ENCODE results near the gene DPYD.
"Not testable (repeated sequence)": the region's sequence is repeated elsewhere in the genome, so short reads cannot be mapped to it uniquely, and the experiment has no call there.

The DPYD gene

GRCh38 chr1:97271916-97272788 is 648.7 kb downstream of the DPYD start:
- no peak for DNase-seq (ENCODE audit: low spot score)

GRCh38 chr1:97270508-97271307 is 650.1 kb downstream of the DPYD start:
- no peak for DNase-seq (ENCODE audit: low spot score)

DNA sequence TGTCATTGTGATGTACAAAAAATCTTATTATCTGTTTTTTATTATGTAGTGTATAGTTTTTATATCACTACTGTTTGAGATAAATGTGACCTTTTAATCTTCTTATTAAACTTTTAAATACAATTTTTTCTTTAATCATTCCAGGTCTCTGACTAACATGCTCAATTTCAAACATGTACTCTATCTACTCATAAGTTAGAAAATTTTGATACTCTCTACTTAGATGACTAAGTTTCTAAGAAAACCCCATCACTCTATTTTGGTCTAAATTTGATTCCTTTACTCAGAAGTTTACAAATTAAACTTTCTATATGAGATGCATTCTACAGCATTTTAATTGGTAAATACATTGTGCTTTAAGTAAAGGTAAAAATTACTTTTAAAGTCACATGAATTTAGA is 655.2 kb downstream of the DPYD start:
- no peak for DNase-seq (ENCODE audit: low spot score)

DNA sequence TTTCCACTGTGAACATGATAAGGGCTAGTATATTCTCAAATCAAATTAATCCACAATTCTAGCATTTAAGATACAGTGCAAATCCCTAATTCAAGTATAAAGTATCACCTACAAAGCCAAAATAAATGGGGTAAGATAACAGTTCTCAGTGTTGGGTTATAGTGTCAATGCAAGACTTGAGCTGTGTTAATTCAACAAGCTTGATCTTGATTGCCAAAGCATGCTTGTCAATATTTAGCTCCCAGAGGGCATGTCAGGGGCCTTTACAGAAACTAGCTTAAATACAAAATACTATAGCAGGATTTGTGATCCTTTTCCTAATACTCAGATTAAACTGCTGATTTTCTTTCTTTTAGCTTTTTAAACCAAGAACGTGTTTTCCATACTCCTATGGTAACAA is 658.0 kb downstream of the DPYD start:
- DNase-seq (ENCODE audit: low spot score), result no peak

- no peak for DNase-seq (ENCODE audit: low spot score)
Observed at GRCh38 chr1:97258597-97258996, 662.2 kb downstream of the DPYD start.

- no peak for DNase-seq (ENCODE audit: low spot score)
Observed at GRCh38 chr1:97254731-97255463, 665.9 kb downstream of the DPYD start.

GRCh38 chr1:97252925-97253324 is 667.9 kb downstream of the DPYD start:
- DNase-seq (ENCODE audit: low spot score), result no peak

DNA sequence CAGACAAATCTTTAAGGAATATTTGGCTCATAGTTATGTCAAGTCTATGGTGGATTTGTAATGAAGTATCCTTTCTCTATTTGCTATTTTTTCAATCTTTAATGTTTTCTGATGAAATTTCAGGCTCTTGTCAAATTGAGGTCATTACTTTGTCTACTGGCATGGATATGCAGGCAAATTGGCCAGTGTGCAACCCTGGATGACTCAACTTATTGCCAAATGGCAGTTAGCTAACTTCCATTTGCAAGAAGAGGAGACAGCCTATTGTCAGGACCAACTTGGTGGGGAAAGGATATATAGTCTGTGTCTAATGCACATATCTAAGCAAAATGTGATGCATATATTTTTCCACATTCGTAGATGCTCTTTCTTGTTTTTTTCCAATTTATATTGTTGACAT is 668.8 kb downstream of the DPYD start:
- no peak for DNase-seq (ENCODE audit: low spot score)

DNA sequence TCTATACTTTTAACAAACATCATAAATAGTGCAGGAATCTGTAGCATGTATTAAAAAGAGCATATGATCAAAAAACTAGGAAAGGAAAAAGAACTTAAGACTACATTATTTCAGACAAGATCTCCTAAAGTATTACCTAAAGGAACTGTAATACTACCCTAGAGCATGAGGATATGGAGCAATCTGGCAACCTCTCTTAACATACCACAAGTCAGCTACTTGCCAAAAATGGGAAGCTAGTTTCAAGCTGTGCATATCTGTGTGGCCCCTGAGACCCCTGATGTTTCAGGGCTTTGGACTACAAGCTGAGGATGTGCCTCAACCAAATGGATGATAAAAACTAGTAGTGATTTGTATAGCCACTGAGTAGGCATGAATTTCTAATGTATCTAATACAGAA is 673.6 kb downstream of the DPYD start:
- DNase-seq (ENCODE audit: low spot score), result no peak

DNA sequence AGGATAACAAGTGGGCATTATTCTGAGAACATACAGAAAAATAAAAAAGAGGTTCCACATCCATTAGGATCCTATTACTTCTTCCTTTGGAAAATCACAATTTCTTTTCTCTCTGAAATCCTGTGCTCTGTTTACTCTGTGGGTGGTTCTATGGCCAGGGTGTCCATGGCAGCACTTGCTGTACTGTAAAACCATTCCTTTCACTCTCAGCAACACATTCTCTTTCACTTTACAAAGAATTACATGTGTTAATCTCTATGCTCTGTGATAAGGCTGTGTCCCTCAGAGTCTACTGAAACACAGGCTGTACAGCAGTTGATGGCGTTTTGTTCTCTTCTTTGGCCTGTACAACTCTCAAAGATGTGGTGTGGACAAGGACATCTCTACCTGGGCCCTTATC is 675.2 kb downstream of the DPYD start:
- no peak for DNase-seq (ENCODE audit: low spot score)

DNA sequence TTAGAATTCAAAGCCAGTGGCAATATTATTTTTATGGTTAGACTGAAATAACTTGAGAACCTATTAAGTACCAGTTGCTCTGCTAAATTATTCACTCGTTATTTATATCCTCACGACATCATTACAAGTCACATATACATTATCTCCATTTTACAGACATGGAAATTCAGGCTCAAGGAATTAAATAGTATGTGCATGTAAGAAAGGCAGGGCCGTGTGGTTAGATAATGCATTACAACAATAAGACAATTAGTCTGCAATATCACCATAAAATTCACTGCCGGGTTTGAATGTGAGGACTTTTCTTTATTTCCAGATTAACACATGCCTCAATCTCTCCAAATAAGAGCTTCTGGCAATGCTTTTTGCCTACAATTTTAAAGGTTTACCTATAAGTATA is 675.8 kb downstream of the DPYD start:
- no peak for DNase-seq (ENCODE audit: low spot score)

- peak; percentile 52 for DNase-seq (ENCODE audit: low spot score)
Observed at GRCh38 chr1:97243973-97244560, 676.8 kb downstream of the DPYD start.

- no peak for DNase-seq (ENCODE audit: low spot score)
Observed at GRCh38 chr1:97238816-97239215, 682.0 kb downstream of the DPYD start.

DNA sequence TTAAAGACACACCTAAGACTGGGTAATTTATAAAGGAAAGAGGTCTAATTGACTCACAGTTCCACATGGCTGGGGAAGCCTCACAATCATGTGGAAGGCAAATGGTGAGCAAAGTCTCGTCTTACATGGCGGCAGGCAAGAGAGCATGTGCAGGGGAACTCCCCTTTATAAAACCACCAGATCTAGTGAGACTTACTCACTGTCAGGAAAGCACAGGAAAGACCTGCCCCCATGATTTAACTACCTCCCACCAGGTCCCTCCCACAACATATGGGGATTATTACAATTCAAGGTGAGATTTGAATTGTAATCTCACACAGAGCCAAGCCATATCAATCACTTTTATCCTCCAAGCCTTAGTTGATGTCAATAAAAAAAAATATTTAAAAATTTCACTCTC is 689.5 kb downstream of the DPYD start:
- not testable (repeated sequence) for DNase-seq (ENCODE audit: low spot score)

GRCh38 chr1:97212671-97213070 is 708.2 kb downstream of the DPYD start:
- no peak for DNase-seq (ENCODE audit: low spot score)

DNA sequence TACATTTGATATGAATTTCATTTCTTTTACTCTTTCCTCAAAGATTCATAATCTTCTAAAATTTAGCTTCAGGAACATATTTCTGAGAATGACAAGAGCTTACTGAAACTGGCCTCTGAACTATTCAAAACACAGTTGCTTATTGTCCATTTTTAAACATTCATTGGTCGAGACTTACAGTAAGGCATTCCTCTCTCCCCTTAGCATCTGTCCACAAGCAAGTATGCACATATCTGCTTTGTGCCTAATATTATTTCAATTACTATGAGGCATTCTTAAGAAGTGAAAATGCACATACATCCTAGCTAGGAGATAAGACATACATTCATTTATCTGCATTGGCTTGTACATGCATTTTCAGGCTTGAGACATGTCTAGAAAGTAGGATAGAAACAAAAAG is 710.5 kb downstream of the DPYD start:
- DNase-seq (ENCODE audit: low spot score), result no peak

- no peak for DNase-seq (ENCODE audit: low spot score)
Observed at GRCh38 chr1:97209381-97209957, 711.4 kb downstream of the DPYD start.

- DNase-seq (ENCODE audit: low spot score), result no peak
Observed at GRCh38 chr1:97207868-97208267, 713.0 kb downstream of the DPYD start.

DNA sequence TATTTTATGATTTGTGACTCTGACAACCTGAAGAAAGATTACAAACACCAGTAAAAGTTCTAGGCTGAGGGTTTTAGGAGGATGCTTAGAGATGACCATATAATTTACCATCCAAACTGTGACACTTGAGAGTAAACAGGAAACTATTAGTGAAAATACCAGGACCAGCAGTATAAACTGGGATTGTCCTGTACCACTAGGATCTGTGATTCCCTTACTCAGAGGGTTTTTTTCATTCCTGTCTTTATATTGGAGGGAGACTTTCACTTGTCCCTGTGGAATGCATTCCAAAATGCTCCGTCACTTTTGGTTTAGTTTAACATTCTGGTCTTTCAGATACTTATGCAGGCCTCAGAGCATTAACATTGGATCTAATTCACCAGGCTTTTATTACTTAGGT is 716.4 kb downstream of the DPYD start:
- DNase-seq (ENCODE audit: low spot score), result no peak

DNA sequence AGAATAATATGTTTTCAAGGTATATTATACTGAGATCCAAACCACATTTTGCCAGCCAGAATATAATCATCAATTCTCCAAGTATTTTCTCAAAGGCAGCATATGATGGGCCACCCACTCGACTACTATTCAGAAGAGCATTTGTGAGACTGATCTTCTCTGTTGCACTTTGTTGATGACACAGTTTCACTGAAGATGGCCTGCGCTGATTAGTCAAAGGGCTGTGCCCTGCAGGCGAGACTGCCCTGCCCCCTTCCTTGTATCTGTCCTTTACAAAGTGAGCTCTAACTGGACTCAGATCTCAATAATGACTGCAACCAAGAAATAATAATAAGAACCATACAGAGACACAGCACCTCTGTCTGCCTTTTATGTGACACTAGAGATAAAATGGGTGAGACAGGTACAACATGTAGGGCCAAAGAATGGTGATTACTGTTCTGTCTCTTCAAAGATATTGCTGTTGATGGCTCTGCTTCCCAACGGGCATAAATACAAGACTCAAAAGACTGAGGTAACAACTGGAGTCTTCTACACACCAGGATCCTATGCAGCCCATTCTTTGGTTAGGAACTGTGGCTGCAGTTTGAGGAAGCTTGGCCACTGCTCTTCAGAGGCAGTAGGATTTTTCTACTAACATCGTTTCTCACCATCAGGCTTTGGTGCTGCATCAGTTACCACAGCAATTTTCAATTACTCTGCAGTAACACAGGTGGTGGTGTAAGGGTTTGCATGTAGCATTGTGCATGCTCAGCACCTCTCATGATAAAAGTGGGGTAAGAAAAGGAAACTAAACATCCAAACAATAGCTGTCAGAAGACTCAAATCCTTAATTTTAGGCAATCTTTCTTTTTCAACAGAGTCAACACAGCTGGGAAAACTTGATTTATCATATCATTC is 718.1 kb downstream of the DPYD start:
- DNase-seq (ENCODE audit: low spot score), result no peak

GRCh38 chr1:97201641-97202040 is 719.2 kb downstream of the DPYD start:
- DNase-seq (ENCODE audit: low spot score), result no peak
